MM.1S (cell line): ENCODE results near the gene CENPB.

Experiments used
- DNase-seq: peaks from one replicate; pipeline ENCODE4 v3.0.0-alpha.2; 2015
- H2AFZ ChIP-seq: fragments of 300-600 bp; sonication (generic); 2 replicates; pipeline ENCODE4 v1.6.0; 2016; ENCODE audit warnings: antibody characterized with exemption, low read length
- H3F3A ChIP-seq: fragments of 300-600 bp; sonication (generic); 2 replicates; pipeline ENCODE4 v1.6.1; 2016; ENCODE audit warnings: mild to moderate bottlenecking, antibody characterized with exemption, low read length, moderate library complexity, mixed read lengths; ENCODE audit not compliant: insufficient read depth
- H3K27ac ChIP-seq: fragments of 300-600 bp; sonication (generic); 2 replicates; pipeline ENCODE4 v1.5.1; 2016; ENCODE audit warnings: mild to moderate bottlenecking, low read length
- H3K27me3 ChIP-seq: fragments of 300-600 bp; sonication (generic); replicated peaks from 2 replicates; pipeline ENCODE4 v1.6.0; 2016; ENCODE audit warnings: low read length; ENCODE audit not compliant: insufficient read depth
- H3K36me3 ChIP-seq: fragments of 300-600 bp; sonication (generic); replicated peaks from 2 replicates; pipeline ENCODE4 v1.6.1; 2016; ENCODE audit warnings: mild to moderate bottlenecking, low read length, mixed read lengths; ENCODE audit not compliant: insufficient read depth
- H3K4me1 ChIP-seq: fragments of 300-600 bp; sonication (generic); 2 replicates; pipeline ENCODE4 v1.6.1; 2016; ENCODE audit warnings: low read length, mixed read lengths
- H3K4me2 ChIP-seq: fragments of 300-600 bp; sonication (generic); 2 replicates; pipeline ENCODE4 v1.6.0; 2016; ENCODE audit warnings: low read depth, low read length
- H3K4me3 ChIP-seq: fragments of 300-600 bp; sonication (generic); 2 replicates; pipeline ENCODE4 v1.5.1; 2016; ENCODE audit warnings: low read length, mixed read lengths
- H3K79me2 ChIP-seq: fragments of 300-600 bp; sonication (generic); 2 replicates; pipeline ENCODE4 v1.6.1; 2016; ENCODE audit warnings: mixed run types, low read length, mixed read lengths
- H3K9ac ChIP-seq: fragments of 300-600 bp; sonication (generic); 2 replicates; pipeline ENCODE4 v1.6.1; 2016; ENCODE audit warnings: low read length, mixed read lengths
- H3K9me2 ChIP-seq: fragments of 300-600 bp; sonication (generic); replicated peaks from 2 replicates; pipeline ENCODE4 v1.6.1; 2016; ENCODE audit warnings: mild to moderate bottlenecking, low read length, mixed read lengths; ENCODE audit not compliant: insufficient read depth
- H3K9me3 ChIP-seq: fragments of 300-600 bp; sonication (generic); replicated peaks from 2 replicates; pipeline ENCODE4 v1.6.1; 2016; ENCODE audit warnings: mild to moderate bottlenecking, low read length, mixed read lengths; ENCODE audit not compliant: insufficient read depth
- H4K20me1 ChIP-seq: fragments of 300-600 bp; sonication (generic); 2 replicates; pipeline ENCODE4 v1.6.1; 2016; ENCODE audit warnings: mild to moderate bottlenecking, low read length, moderate library complexity, mixed read lengths; ENCODE audit not compliant: insufficient read depth
- CTCF ChIP-seq: fragments of 300-600 bp; sonication (generic); IDR thresholded peaks from 2 replicates; pipeline ENCODE4 v1.5.1; 2016; ENCODE audit warnings: antibody characterized with exemption, low read length, mixed read lengths
- EZH2 ChIP-seq: fragments of 300-600 bp; sonication (generic); optimal IDR thresholded peaks from 2 replicates; pipeline ENCODE3; 2017; ENCODE audit warnings: low read depth, mild to moderate bottlenecking, antibody characterized with exemption, low read length, mixed read lengths
- EZH2phosphoT487 ChIP-seq: fragments of 300-600 bp; sonication (generic); IDR thresholded peaks from 2 replicates; pipeline ENCODE4 v1.6.1; 2018; ENCODE audit warnings: antibody characterized with exemption, low read length

Gene CENPB

GRCh38 chr20:3767427-3768341, 18.9 kb downstream of the CENPB start, which contains the start of gene ADISSP:
Gene ADISSP, minus strand, starts transcription at chr20:3767753. Its CDS starts 7,653 bp downstream, at chr20:3760100.
- no peaks in the 10 kb centered on the region for H3K36me3 ChIP-seq
- peaks cover 11% of the 10 kb centered on the region for H3F3A ChIP-seq
- H3K4me2 ChIP-seq = peak within 1 kb of the TSS; percentile 87
- H3K27me3 ChIP-seq = no peaks in the 10 kb centered on the region
- DNase-seq = peak; percentile 99
- H2AFZ ChIP-seq = peak within 1 kb of the TSS; percentile 91
- TF ChIP-seq CTCF (no peak), EZH2phosphoT487 (no peak)
- H3K79me2 ChIP-seq = peaks cover 18% of the 10 kb centered on the region
- H3K27ac ChIP-seq = peak within 1 kb of the TSS; percentile 80
- peak within 1 kb of the TSS; percentile 90 for H3K4me3 ChIP-seq
- H3K4me1 ChIP-seq = peaks cover 15% of the 10 kb centered on the region
- H3K9ac ChIP-seq = peak within 1 kb of the TSS; percentile 88
- H4K20me1 ChIP-seq = no peaks in the 10 kb centered on the region
- no peaks in the 10 kb centered on the region for H3K9me3 ChIP-seq
- H3K9me2 ChIP-seq = no peaks in the 10 kb centered on the region

- no peaks in the 10 kb centered on the region for H3K9me3 ChIP-seq
- no peak overlapping the region for H3K27ac ChIP-seq
- TF ChIP-seq CTCF (no peak), EZH2phosphoT487 (no peak), EZH2 (no peak)
- H3K27me3 ChIP-seq = no peaks in the 10 kb centered on the region
- peak overlapping the region; percentile 91 for H2AFZ ChIP-seq
- peak overlapping the region; percentile 66 for H3K9ac ChIP-seq
- no peaks in the 10 kb centered on the region for H4K20me1 ChIP-seq
- H3K79me2 ChIP-seq = peaks cover 18% of the 10 kb centered on the region
- no peak for DNase-seq
- H3F3A ChIP-seq = peaks cover 11% of the 10 kb centered on the region
- H3K9me2 ChIP-seq = no peaks in the 10 kb centered on the region
- peak overlapping the region; percentile 90 for H3K4me3 ChIP-seq
- peaks cover 15% of the 10 kb centered on the region for H3K4me1 ChIP-seq
- H3K4me2 ChIP-seq = peak overlapping the region; percentile 87
- no peaks in the 10 kb centered on the region for H3K36me3 ChIP-seq
Observed at GRCh38 chr20:3767110-3767426, 19.5 kb downstream of the CENPB start.

GRCh38 chr20:3766422-3767109, 20.0 kb downstream of the CENPB start:
- peak overlapping the region; percentile 66; the same call in 1 of the 2 replicates for H3K9ac ChIP-seq
- H3K79me2 ChIP-seq = peaks cover 18% of the 10 kb centered on the region
- H3F3A ChIP-seq = peaks cover 11% of the 10 kb centered on the region
- H2AFZ ChIP-seq = peak overlapping the region; percentile 91
- peaks cover 15% of the 10 kb centered on the region for H3K4me1 ChIP-seq
- H3K27ac ChIP-seq = no peak overlapping the region
- no peaks in the 10 kb centered on the region for H3K36me3 ChIP-seq
- no peaks in the 10 kb centered on the region for H3K9me2 ChIP-seq
- TF ChIP-seq EZH2phosphoT487 (no peak), CTCF (no peak), EZH2 (no peak)
- no peaks in the 10 kb centered on the region for H4K20me1 ChIP-seq
- peak overlapping the region; percentile 87 for H3K4me2 ChIP-seq
- H3K4me3 ChIP-seq = peak overlapping the region; percentile 90
- H3K9me3 ChIP-seq = no peaks in the 10 kb centered on the region
- no peaks in the 10 kb centered on the region for H3K27me3 ChIP-seq
- DNase-seq = no peak
